ENCODE data around the gene PRDM11. TPM values are rescaled to one million over a fixed set of nuclear protein-coding genes. Genes with fewer than 3 reads are reported as not detected.

Gene PRDM11
- polyA plus RNA-seq, 2 donors, result 2.5 to 2.6 TPM

GRCh38 chr11:45270946-45271716, 124.7 kb downstream of the PRDM11 start:
- H3K36me3 ChIP-seq (ENCODE audit: control insufficient read depth in 2 of 2, insufficient read depth in 2 of 2, low read length in 1 of 2), result no peaks in the 10 kb centered on the region
- no peaks in the 10 kb centered on the region for H3K4me1 ChIP-seq (ENCODE audit: control insufficient read depth in 2 of 2, insufficient read depth in 2 of 2, low read length in 1 of 2)
- WGBS, 2 donors, result 67 to 74% methylated on average over 4 of the region's 4 CpGs
- no peaks in the 10 kb centered on the region for H3K9me3 ChIP-seq (ENCODE audit: control insufficient read depth in 2 of 2, insufficient read depth in 1 of 2, low read depth in 1 of 2, low read length in 1 of 2)
- no peak overlapping the region for H3K27ac ChIP-seq (ENCODE audit: low read depth in 2 of 2, low read length in 1 of 2)
- H3K27me3 ChIP-seq (ENCODE audit: control insufficient read depth in 1 of 2, insufficient read depth in 2 of 2, low read length in 2 of 2), result no peaks in the 10 kb centered on the region
- no peak overlapping the region for H3K4me3 ChIP-seq (ENCODE audit: low read depth in 1 of 2, low read length in 2 of 2)

GRCh38 chr11:45272701-45273100, 126.3 kb downstream of the PRDM11 start:
- Histone ChIP-seq H3K27ac (ENCODE audit: low read depth in 2 of 2, low read length in 1 of 2) (no peak overlapping the region), H3K27me3 (ENCODE audit: control insufficient read depth in 1 of 2, insufficient read depth in 2 of 2, low read length in 2 of 2) (no peaks in the 10 kb centered on the region), H3K4me3 (ENCODE audit: low read depth in 1 of 2, low read length in 2 of 2) (no peak overlapping the region), H3K4me1 (ENCODE audit: control insufficient read depth in 2 of 2, insufficient read depth in 2 of 2, low read length in 1 of 2) (no peaks in the 10 kb centered on the region), H3K36me3 (ENCODE audit: control insufficient read depth in 2 of 2, insufficient read depth in 2 of 2, low read length in 1 of 2) (no peaks in the 10 kb centered on the region), H3K9me3 (ENCODE audit: control insufficient read depth in 2 of 2, insufficient read depth in 1 of 2, low read depth in 1 of 2, low read length in 1 of 2) (no peaks in the 10 kb centered on the region)
- 28 to 30% methylated on average over 2 of the region's 2 CpGs for WGBS, 2 donors

GRCh38 chr11:45273509-45273908, 127.1 kb downstream of the PRDM11 start:
- Histone ChIP-seq H3K27ac (ENCODE audit: low read depth in 2 of 2, low read length in 1 of 2) (no peak overlapping the region), H3K4me3 (ENCODE audit: low read depth in 1 of 2, low read length in 2 of 2) (no peak overlapping the region), H3K4me1 (ENCODE audit: control insufficient read depth in 2 of 2, insufficient read depth in 2 of 2, low read length in 1 of 2) (no peaks in the 10 kb centered on the region), H3K9me3 (ENCODE audit: control insufficient read depth in 2 of 2, insufficient read depth in 1 of 2, low read depth in 1 of 2, low read length in 1 of 2) (no peaks in the 10 kb centered on the region), H3K27me3 (ENCODE audit: control insufficient read depth in 1 of 2, insufficient read depth in 2 of 2, low read length in 2 of 2) (no peaks in the 10 kb centered on the region), H3K36me3 (ENCODE audit: control insufficient read depth in 2 of 2, insufficient read depth in 2 of 2, low read length in 1 of 2) (no peaks in the 10 kb centered on the region)
- WGBS, 2 donors, result 77 to 80% methylated on average over 6 of the region's 6 CpGs

DNA sequence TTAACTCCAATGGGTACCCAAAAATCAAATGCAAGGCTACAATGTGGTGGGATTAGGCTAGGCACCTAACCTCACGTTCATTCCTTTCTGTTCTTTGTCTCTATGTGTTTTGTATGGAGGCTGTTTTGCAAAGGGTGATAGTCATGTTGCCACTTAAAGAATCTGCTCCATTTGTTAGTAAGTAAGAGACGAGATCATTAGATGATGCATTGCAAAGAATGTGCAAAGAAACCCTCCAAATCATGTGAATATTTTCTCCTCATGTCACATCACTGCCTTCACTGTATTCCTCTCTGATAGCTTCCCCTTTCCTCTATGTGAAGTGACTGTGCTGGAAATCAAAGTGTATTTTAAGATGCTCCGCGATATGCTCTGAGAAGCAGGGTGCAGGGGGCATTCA, 127.8 kb downstream of the PRDM11 start:
- no peaks in the 10 kb centered on the region for H3K27me3 ChIP-seq (ENCODE audit: control insufficient read depth in 1 of 2, insufficient read depth in 2 of 2, low read length in 2 of 2)
- no peaks in the 10 kb centered on the region for H3K9me3 ChIP-seq (ENCODE audit: control insufficient read depth in 2 of 2, insufficient read depth in 1 of 2, low read depth in 1 of 2, low read length in 1 of 2)
- 82 to 85% methylated on average over 4 of the region's 4 CpGs for WGBS, 2 donors
- H3K27ac ChIP-seq (ENCODE audit: low read depth in 2 of 2, low read length in 1 of 2), result no peak overlapping the region
- no peak overlapping the region for H3K4me3 ChIP-seq (ENCODE audit: low read depth in 1 of 2, low read length in 2 of 2)
- no peaks in the 10 kb centered on the region for H3K4me1 ChIP-seq (ENCODE audit: control insufficient read depth in 2 of 2, insufficient read depth in 2 of 2, low read length in 1 of 2)
- H3K36me3 ChIP-seq (ENCODE audit: control insufficient read depth in 2 of 2, insufficient read depth in 2 of 2, low read length in 1 of 2), result no peaks in the 10 kb centered on the region

- no peaks in the 10 kb centered on the region for H3K9me3 ChIP-seq (ENCODE audit: control insufficient read depth in 2 of 2, insufficient read depth in 1 of 2, low read depth in 1 of 2, low read length in 1 of 2)
- no peak overlapping the region for H3K4me3 ChIP-seq (ENCODE audit: low read depth in 1 of 2, low read length in 2 of 2)
- H3K27ac ChIP-seq (ENCODE audit: low read depth in 2 of 2, low read length in 1 of 2), result no peak overlapping the region
- no peaks in the 10 kb centered on the region for H3K27me3 ChIP-seq (ENCODE audit: control insufficient read depth in 1 of 2, insufficient read depth in 2 of 2, low read length in 2 of 2)
- H3K36me3 ChIP-seq (ENCODE audit: control insufficient read depth in 2 of 2, insufficient read depth in 2 of 2, low read length in 1 of 2), result no peaks in the 10 kb centered on the region
- H3K4me1 ChIP-seq (ENCODE audit: control insufficient read depth in 2 of 2, insufficient read depth in 2 of 2, low read length in 1 of 2), result no peaks in the 10 kb centered on the region
- WGBS, 2 donors, result 38 to 47% methylated on average over 4 of the region's 4 CpGs
Measured at GRCh38 chr11:45275828-45276227, 129.4 kb downstream of the PRDM11 start.

- Histone ChIP-seq H3K9me3 (ENCODE audit: control insufficient read depth in 2 of 2, insufficient read depth in 1 of 2, low read depth in 1 of 2, low read length in 1 of 2) (no peaks in the 10 kb centered on the region), H3K27me3 (ENCODE audit: control insufficient read depth in 1 of 2, insufficient read depth in 2 of 2, low read length in 2 of 2) (no peaks in the 10 kb centered on the region), H3K4me1 (ENCODE audit: control insufficient read depth in 2 of 2, insufficient read depth in 2 of 2, low read length in 1 of 2) (no peaks in the 10 kb centered on the region), H3K27ac (ENCODE audit: low read depth in 2 of 2, low read length in 1 of 2) (no peak overlapping the region), H3K4me3 (ENCODE audit: low read depth in 1 of 2, low read length in 2 of 2) (no peak overlapping the region), H3K36me3 (ENCODE audit: control insufficient read depth in 2 of 2, insufficient read depth in 2 of 2, low read length in 1 of 2) (no peaks in the 10 kb centered on the region)
- WGBS, 2 donors, result 82 to 87% methylated on average over 4 of the region's 4 CpGs
Measured at GRCh38 chr11:45278714-45279113, 132.3 kb downstream of the PRDM11 start.

DNA sequence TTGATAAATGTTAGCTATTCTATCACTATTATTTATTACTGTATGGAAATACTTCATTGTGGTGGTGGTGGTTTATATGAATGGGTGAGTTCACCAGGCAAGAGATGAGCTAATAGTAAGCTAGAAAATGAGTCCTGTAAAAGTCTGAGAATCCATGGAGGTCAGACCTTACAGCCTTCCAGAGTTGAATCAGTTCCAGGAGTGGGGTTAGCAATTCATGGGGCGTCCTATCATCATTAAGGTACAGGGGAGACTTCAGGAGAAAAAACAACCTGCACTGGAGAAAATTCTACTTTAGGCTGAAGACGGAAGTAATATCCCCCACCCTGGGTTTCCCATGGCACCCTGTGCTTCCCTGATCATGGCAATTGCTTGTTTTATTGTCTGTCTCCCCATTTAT, 133.2 kb downstream of the PRDM11 start:
- WGBS, 2 donors, result 95 to 100% methylated on average over 2 of the region's 2 CpGs
- H3K4me3 ChIP-seq (ENCODE audit: low read depth in 1 of 2, low read length in 2 of 2), result no peak overlapping the region
- no peaks in the 10 kb centered on the region for H3K27me3 ChIP-seq (ENCODE audit: control insufficient read depth in 1 of 2, insufficient read depth in 2 of 2, low read length in 2 of 2)

DNA sequence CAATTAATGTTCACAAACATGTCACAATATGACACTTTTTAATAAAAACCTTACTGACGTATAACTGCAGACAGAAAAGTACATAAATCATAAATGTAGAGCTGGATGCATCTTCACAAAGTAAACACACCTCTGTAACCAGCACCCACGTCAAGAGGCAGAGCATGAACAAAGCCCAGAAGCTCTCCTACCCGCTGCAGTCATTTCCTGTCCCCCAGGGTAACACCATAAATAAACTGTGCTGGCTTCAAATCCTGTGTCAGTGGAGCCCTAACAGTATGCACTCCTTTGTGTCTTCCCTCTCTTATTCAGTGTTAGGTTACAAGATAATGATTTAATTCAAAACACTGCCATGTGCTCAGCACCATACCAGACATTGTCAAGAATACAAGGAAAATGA, 134.0 kb downstream of the PRDM11 start:
- Histone ChIP-seq H3K4me1 (ENCODE audit: control insufficient read depth in 2 of 2, insufficient read depth in 2 of 2, low read length in 1 of 2) (no peaks in the 10 kb centered on the region), H3K27ac (ENCODE audit: low read depth in 2 of 2, low read length in 1 of 2) (no peak overlapping the region), H3K9me3 (ENCODE audit: control insufficient read depth in 2 of 2, insufficient read depth in 1 of 2, low read depth in 1 of 2, low read length in 1 of 2) (no peaks in the 10 kb centered on the region), H3K27me3 (ENCODE audit: control insufficient read depth in 1 of 2, insufficient read depth in 2 of 2, low read length in 2 of 2) (no peaks in the 10 kb centered on the region), H3K36me3 (ENCODE audit: control insufficient read depth in 2 of 2, insufficient read depth in 2 of 2, low read length in 1 of 2) (no peaks in the 10 kb centered on the region), H3K4me3 (ENCODE audit: low read depth in 1 of 2, low read length in 2 of 2) (no peak overlapping the region)
- 39 to 54% methylated on average over 3 of the region's 3 CpGs for WGBS, 2 donors

More for the DNA sequence above, 133.2 kb downstream of the PRDM11 start:
- no peak overlapping the region for H3K27ac ChIP-seq (ENCODE audit: low read depth in 2 of 2, low read length in 1 of 2)
- H3K36me3 ChIP-seq (ENCODE audit: control insufficient read depth in 2 of 2, insufficient read depth in 2 of 2, low read length in 1 of 2), result no peaks in the 10 kb centered on the region
- no peaks in the 10 kb centered on the region for H3K9me3 ChIP-seq (ENCODE audit: control insufficient read depth in 2 of 2, insufficient read depth in 1 of 2, low read depth in 1 of 2, low read length in 1 of 2)
- H3K4me1 ChIP-seq (ENCODE audit: control insufficient read depth in 2 of 2, insufficient read depth in 2 of 2, low read length in 1 of 2), result no peaks in the 10 kb centered on the region

- Histone ChIP-seq H3K4me1 (ENCODE audit: control insufficient read depth in 2 of 2, insufficient read depth in 2 of 2, low read length in 1 of 2) (peaks cover 0 to 2% of the 10 kb centered on the region in 2 donors), H3K36me3 (ENCODE audit: control insufficient read depth in 2 of 2, insufficient read depth in 2 of 2, low read length in 1 of 2) (no peaks in the 10 kb centered on the region), H3K9me3 (ENCODE audit: control insufficient read depth in 2 of 2, insufficient read depth in 1 of 2, low read depth in 1 of 2, low read length in 1 of 2) (peaks cover 0 to under 1% of the 10 kb centered on the region in 2 donors), H3K4me3 (ENCODE audit: low read depth in 1 of 2, low read length in 2 of 2) (no peak overlapping the region), H3K27ac (ENCODE audit: low read depth in 2 of 2, low read length in 1 of 2) (no peak overlapping the region), H3K27me3 (ENCODE audit: control insufficient read depth in 1 of 2, insufficient read depth in 2 of 2, low read length in 2 of 2) (peaks cover 3 to 5% of the 10 kb centered on the region in 2 donors)
- WGBS, 2 donors, result 82 to 87% methylated on average over 6 of the region's 6 CpGs
Measured at GRCh38 chr11:45282081-45282480, 135.6 kb downstream of the PRDM11 start.

Measured in esophagus (tissue), 2 donors.